ENCODE measurements around the gene ST3GAL3. TPM values are rescaled to one million over a fixed set of nuclear protein-coding genes. Genes with fewer than 3 reads are reported as not detected.

Gene ST3GAL3
- polyA plus RNA-seq (2013, experiment 1 of 2) = 22.4 TPM
- 16.2 TPM for polyA plus RNA-seq (2013, experiment 2 of 2)

- 0% methylated on average over 78 to 89 of the region's 103 CpGs for WGBS, 2 experiments (ENCODE audit: insufficient coverage in 2 of 2)
- Histone ChIP-seq H3K9me3 (ENCODE audit: control insufficient read depth, low read length) (no peaks in the 10 kb centered on the region), H3K4me1 (ENCODE audit: control insufficient read depth, insufficient read depth, low read length, poor library complexity, severe bottlenecking) (peaks cover 19% of the 10 kb centered on the region), H3K4me3 (ENCODE audit: extremely low read depth, insufficient read depth, low read length, poor library complexity, severe bottlenecking) (peak within 1 kb of the TSS; percentile 74), H3K36me3 (ENCODE audit: control insufficient read depth, insufficient read depth, low read length) (peaks cover 37% of the 10 kb centered on the region), H3K27ac (ENCODE audit: low read depth, low read length, severe bottlenecking) (peak within 1 kb of the TSS; percentile 81)
Measured at GRCh38 chr1:43707190-43708001, at the start of gene ST3GAL3. Gene ST3GAL3 (plus strand): TSS chr1:43707536. CDS start chr1:43736263, 28,727 bp downstream.

GRCh38 chr1:43659212-43660166 is 47.8 kb upstream of the ST3GAL3 start:
- Histone ChIP-seq H3K4me3 (ENCODE audit: extremely low read depth, insufficient read depth, low read length, poor library complexity, severe bottlenecking) (no peak overlapping the region), H3K9me3 (ENCODE audit: control insufficient read depth, low read length) (no peaks in the 10 kb centered on the region), H3K36me3 (ENCODE audit: control insufficient read depth, insufficient read depth, low read length) (peaks cover 100% of the 10 kb centered on the region), H3K27ac (ENCODE audit: low read depth, low read length, severe bottlenecking) (no peak overlapping the region), H3K4me1 (ENCODE audit: control insufficient read depth, insufficient read depth, low read length, poor library complexity, severe bottlenecking) (no peaks in the 10 kb centered on the region)
- 80 to 91% methylated on average over 9 to 11 of the region's 14 CpGs for WGBS, 2 experiments (ENCODE audit: insufficient coverage in 2 of 2)

GRCh38 chr1:43660355-43660754 is 47.0 kb upstream of the ST3GAL3 start:
- 40 to 43% methylated on average over 2 to 4 of the region's 4 CpGs for WGBS, 2 experiments (ENCODE audit: insufficient coverage in 2 of 2)
- Histone ChIP-seq H3K9me3 (ENCODE audit: control insufficient read depth, low read length) (no peaks in the 10 kb centered on the region), H3K4me3 (ENCODE audit: extremely low read depth, insufficient read depth, low read length, poor library complexity, severe bottlenecking) (no peak overlapping the region), H3K27ac (ENCODE audit: low read depth, low read length, severe bottlenecking) (no peak overlapping the region), H3K4me1 (ENCODE audit: control insufficient read depth, insufficient read depth, low read length, poor library complexity, severe bottlenecking) (no peaks in the 10 kb centered on the region), H3K36me3 (ENCODE audit: control insufficient read depth, insufficient read depth, low read length) (peaks cover 100% of the 10 kb centered on the region)

- peaks cover 100% of the 10 kb centered on the region for H3K36me3 ChIP-seq (ENCODE audit: control insufficient read depth, insufficient read depth, low read length)
- no peak overlapping the region for H3K27ac ChIP-seq (ENCODE audit: low read depth, low read length, severe bottlenecking)
- 91 to 96% methylated on average over 3 to 4 of the region's 4 CpGs for WGBS, 2 experiments (ENCODE audit: insufficient coverage in 2 of 2)
- H3K9me3 ChIP-seq (ENCODE audit: control insufficient read depth, low read length) = no peaks in the 10 kb centered on the region
- H3K4me1 ChIP-seq (ENCODE audit: control insufficient read depth, insufficient read depth, low read length, poor library complexity, severe bottlenecking) = peaks cover 11% of the 10 kb centered on the region
- H3K4me3 ChIP-seq (ENCODE audit: extremely low read depth, insufficient read depth, low read length, poor library complexity, severe bottlenecking) = no peak overlapping the region
Measured at GRCh38 chr1:43664369-43664768, 43.0 kb upstream of the ST3GAL3 start.

GRCh38 chr1:43666608-43667007 is 40.7 kb upstream of the ST3GAL3 start:
- no peaks in the 10 kb centered on the region for H3K9me3 ChIP-seq (ENCODE audit: control insufficient read depth, low read length)
- H3K4me1 ChIP-seq (ENCODE audit: control insufficient read depth, insufficient read depth, low read length, poor library complexity, severe bottlenecking) = peaks cover 17% of the 10 kb centered on the region
- no peak overlapping the region for H3K27ac ChIP-seq (ENCODE audit: low read depth, low read length, severe bottlenecking)
- H3K36me3 ChIP-seq (ENCODE audit: control insufficient read depth, insufficient read depth, low read length) = peaks cover 100% of the 10 kb centered on the region
- H3K4me3 ChIP-seq (ENCODE audit: extremely low read depth, insufficient read depth, low read length, poor library complexity, severe bottlenecking) = no peak overlapping the region

- no peaks in the 10 kb centered on the region for H3K9me3 ChIP-seq (ENCODE audit: control insufficient read depth, low read length)
- peaks cover 98% of the 10 kb centered on the region for H3K36me3 ChIP-seq (ENCODE audit: control insufficient read depth, insufficient read depth, low read length)
- WGBS, 2 experiments (ENCODE audit: insufficient coverage in 2 of 2) = 88 to 94% methylated on average over 5 to 6 of the region's 7 CpGs
- H3K4me1 ChIP-seq (ENCODE audit: control insufficient read depth, insufficient read depth, low read length, poor library complexity, severe bottlenecking) = peaks cover 19% of the 10 kb centered on the region
- H3K27ac ChIP-seq (ENCODE audit: low read depth, low read length, severe bottlenecking) = no peak overlapping the region
- no peak overlapping the region for H3K4me3 ChIP-seq (ENCODE audit: extremely low read depth, insufficient read depth, low read length, poor library complexity, severe bottlenecking)
Measured at GRCh38 chr1:43668956-43669355, 38.4 kb upstream of the ST3GAL3 start.

- H3K4me3 ChIP-seq (ENCODE audit: extremely low read depth, insufficient read depth, low read length, poor library complexity, severe bottlenecking) = no peak overlapping the region
- H3K4me1 ChIP-seq (ENCODE audit: control insufficient read depth, insufficient read depth, low read length, poor library complexity, severe bottlenecking) = peaks cover 19% of the 10 kb centered on the region
- peaks cover 97% of the 10 kb centered on the region for H3K36me3 ChIP-seq (ENCODE audit: control insufficient read depth, insufficient read depth, low read length)
- no peaks in the 10 kb centered on the region for H3K9me3 ChIP-seq (ENCODE audit: control insufficient read depth, low read length)
- WGBS, 2 experiments (ENCODE audit: insufficient coverage in 2 of 2) = 90 to 96% methylated on average over 3 to 4 of the region's 5 CpGs
- no peak overlapping the region for H3K27ac ChIP-seq (ENCODE audit: low read depth, low read length, severe bottlenecking)
Measured at GRCh38 chr1:43669878-43670277, 37.5 kb upstream of the ST3GAL3 start.

- Histone ChIP-seq H3K9me3 (ENCODE audit: control insufficient read depth, low read length) (no peaks in the 10 kb centered on the region), H3K27ac (ENCODE audit: low read depth, low read length, severe bottlenecking) (no peak overlapping the region), H3K4me3 (ENCODE audit: extremely low read depth, insufficient read depth, low read length, poor library complexity, severe bottlenecking) (no peak overlapping the region), H3K4me1 (ENCODE audit: control insufficient read depth, insufficient read depth, low read length, poor library complexity, severe bottlenecking) (peaks cover 19% of the 10 kb centered on the region), H3K36me3 (ENCODE audit: control insufficient read depth, insufficient read depth, low read length) (peaks cover 97% of the 10 kb centered on the region)
- 94 to 100% methylated on average over 2 of the region's 2 CpGs for WGBS, 2 experiments (ENCODE audit: insufficient coverage in 2 of 2)
Measured at GRCh38 chr1:43671193-43671592, 36.1 kb upstream of the ST3GAL3 start.

GRCh38 chr1:43671626-43672330 is 35.6 kb upstream of the ST3GAL3 start:
- Histone ChIP-seq H3K4me3 (ENCODE audit: extremely low read depth, insufficient read depth, low read length, poor library complexity, severe bottlenecking) (no peak overlapping the region), H3K36me3 (ENCODE audit: control insufficient read depth, insufficient read depth, low read length) (peaks cover 95% of the 10 kb centered on the region), H3K4me1 (ENCODE audit: control insufficient read depth, insufficient read depth, low read length, poor library complexity, severe bottlenecking) (peaks cover 19% of the 10 kb centered on the region), H3K27ac (ENCODE audit: low read depth, low read length, severe bottlenecking) (no peak overlapping the region), H3K9me3 (ENCODE audit: control insufficient read depth, low read length) (no peaks in the 10 kb centered on the region)
- WGBS, 2 experiments (ENCODE audit: insufficient coverage in 2 of 2) = 93 to 95% methylated on average over 5 to 9 of the region's 10 CpGs

GRCh38 chr1:43673261-43673660 is 34.1 kb upstream of the ST3GAL3 start:
- peaks cover 16% of the 10 kb centered on the region for H3K4me1 ChIP-seq (ENCODE audit: control insufficient read depth, insufficient read depth, low read length, poor library complexity, severe bottlenecking)
- H3K27ac ChIP-seq (ENCODE audit: low read depth, low read length, severe bottlenecking) = no peak overlapping the region
- no peak overlapping the region for H3K4me3 ChIP-seq (ENCODE audit: extremely low read depth, insufficient read depth, low read length, poor library complexity, severe bottlenecking)
- peaks cover 92% of the 10 kb centered on the region for H3K36me3 ChIP-seq (ENCODE audit: control insufficient read depth, insufficient read depth, low read length)
- H3K9me3 ChIP-seq (ENCODE audit: control insufficient read depth, low read length) = no peaks in the 10 kb centered on the region
- WGBS, 2 experiments (ENCODE audit: insufficient coverage in 2 of 2) = 100% methylated on average over 1 to 7 of the region's 7 CpGs
